GM23338 (cell line): ENCODE data around the gene THADA. TPM values are rescaled to one million over a fixed set of nuclear protein-coding genes. Genes with fewer than 3 reads are reported as not detected.

Source experiments
- ATAC-seq: fragments of 200-7000 bp; cut with Tn5 transposase; 3 replicates; pipeline ENCODE4 v1.9.1; 2020
- DNase-seq: peaks from one replicate; pipeline ENCODE4 v3.0.0-alpha.2; 2015; ENCODE audit warnings: low spot score
- H2AFZ ChIP-seq: fragments of 200-600 bp; sonication (generic); 2 replicates; pipeline ENCODE4 v1.8.0; 2016; ENCODE audit warnings: antibody characterized with exemption, mild to moderate bottlenecking, moderate library complexity
- H3F3A ChIP-seq: fragments of 200-600 bp; sonication (generic); replicated peaks from 2 replicates; pipeline ENCODE4 v1.8.0; 2017; ENCODE audit warnings: antibody characterized with exemption, mixed run types, low read depth
- H3K27ac ChIP-seq: fragments of 200-600 bp; sonication (generic); 2 replicates; pipeline ENCODE4 v1.6.1; 2016; ENCODE audit warnings: low read depth
- H3K27me3 ChIP-seq: fragments of 200-600 bp; sonication (generic); 2 replicates; pipeline ENCODE4 v1.8.0; 2016; ENCODE audit warnings: mild to moderate bottlenecking, mixed run types, moderate library complexity; ENCODE audit not compliant: insufficient read depth
- H3K36me3 ChIP-seq: fragments of 200-600 bp; sonication (generic); 2 replicates; pipeline ENCODE4 v1.8.0; 2016; ENCODE audit warnings: mild to moderate bottlenecking; ENCODE audit not compliant: insufficient read depth
- H3K4me1 ChIP-seq: fragments of 200-600 bp; sonication (generic); 2 replicates; pipeline ENCODE4 v1.8.0; 2016; ENCODE audit warnings: mild to moderate bottlenecking, moderate library complexity; ENCODE audit not compliant: insufficient read depth
- H3K4me2 ChIP-seq: fragments of 200-600 bp; sonication (generic); 2 replicates; pipeline ENCODE4 v1.7.1; 2017; ENCODE audit warnings: mixed run types
- H3K4me3 ChIP-seq: fragments of 200-600 bp; sonication (generic); 2 replicates; pipeline ENCODE4 v1.6.1; 2016; ENCODE audit warnings: mixed run types
- H3K79me2 ChIP-seq: fragments of 200-600 bp; sonication (generic); replicated peaks from 2 replicates; pipeline ENCODE4 v1.8.0; 2017; ENCODE audit warnings: mild to moderate bottlenecking; ENCODE audit not compliant: insufficient read depth
- H3K9me2 ChIP-seq: fragments of 200-600 bp; sonication (generic); 2 replicates; pipeline ENCODE4 v1.8.0; 2017; ENCODE audit not compliant: insufficient read depth
- H4K20me1 ChIP-seq: fragments of 200-600 bp; sonication (generic); replicated peaks from 2 replicates; pipeline ENCODE4 v1.8.0; 2017; ENCODE audit warnings: mild to moderate bottlenecking; ENCODE audit not compliant: insufficient read depth
- H3K27ac Mint-ChIP-seq: 2 replicates; pipeline ENCODE4 v1.8.0; 2020; ENCODE audit warnings: inconsistent platforms, mild to moderate bottlenecking, moderate library complexity, mixed read lengths
- H3K27me3 Mint-ChIP-seq: 3 replicates; pipeline ENCODE4 v1.8.0; 2022; ENCODE audit warnings: low read depth, mild to moderate bottlenecking, moderate library complexity, mixed read lengths, inconsistent platforms; ENCODE audit not compliant: insufficient read depth, poor library complexity
- H3K36me3 Mint-ChIP-seq: 3 replicates; pipeline ENCODE4 v1.8.0; 2021; ENCODE audit warnings: low read depth, mild to moderate bottlenecking, inconsistent platforms, moderate library complexity, mixed read lengths
- H3K4me1 Mint-ChIP-seq: 3 replicates; pipeline ENCODE4 v1.8.0; 2020; ENCODE audit warnings: mild to moderate bottlenecking, inconsistent platforms, mixed read lengths
- H3K4me3 Mint-ChIP-seq: 3 replicates; pipeline ENCODE4 v1.8.0; 2021; ENCODE audit warnings: moderate library complexity, mild to moderate bottlenecking, inconsistent platforms, mixed read lengths
- H3K9me3 Mint-ChIP-seq: 3 replicates; pipeline ENCODE4 v1.8.0; 2020; ENCODE audit warnings: moderate library complexity, mild to moderate bottlenecking, inconsistent platforms, mixed read lengths
- CREB1 ChIP-seq: fragments of 250-450 bp; sonication (Bioruptor Pico); IDR thresholded peaks from 2 replicates; pipeline ENCODE4 v1.5.0; 2020; ENCODE audit warnings: low read depth, mild to moderate bottlenecking, moderate library complexity
- ETS1 ChIP-seq: IDR thresholded peaks from 2 replicates; pipeline ENCODE4 v1.6.1; 2016; ENCODE audit warnings: antibody characterized with exemption
- EZH2 ChIP-seq: fragments of 200-600 bp; sonication (generic); IDR thresholded peaks from one replicate; pipeline ENCODE4 v1.8.0; 2017; ENCODE audit warnings: antibody characterized with exemption, mild to moderate bottlenecking, low read depth; ENCODE audit not compliant: unreplicated experiment
- EZH2phosphoT487 ChIP-seq: fragments of 200-600 bp; sonication (generic); IDR thresholded peaks from one replicate; pipeline ENCODE4 v1.8.1; 2018; ENCODE audit warnings: antibody characterized with exemption; ENCODE audit not compliant: unreplicated experiment
- JUNB ChIP-seq: IDR thresholded peaks from one replicate; pipeline ENCODE4 v1.6.1; 2016; ENCODE audit warnings: antibody characterized with exemption; ENCODE audit not compliant: unreplicated experiment
- NANOG ChIP-seq: IDR thresholded peaks from 2 replicates; pipeline ENCODE4 v1.6.1; 2016; ENCODE audit warnings: antibody characterized with exemption, borderline replicate concordance
- POLR2AphosphoS5 ChIP-seq: IDR thresholded peaks from 2 replicates; pipeline ENCODE4 v1.6.1; 2016; ENCODE audit warnings: antibody characterized with exemption, low read depth
- ZNF114 ChIP-seq: fragments of 250-450 bp; sonication (Bioruptor Pico); IDR thresholded peaks from 2 replicates; pipeline ENCODE4 v1.5.0; 2020; ENCODE audit warnings: mild to moderate bottlenecking, moderate library complexity
- ZNF331 ChIP-seq: fragments of 250-450 bp; sonication (Bioruptor Pico); IDR thresholded peaks from 2 replicates; pipeline ENCODE4 v1.5.0; 2020; ENCODE audit warnings: low read depth, mild to moderate bottlenecking, moderate library complexity
- ZNF462 ChIP-seq: fragments of 250-450 bp; sonication (Bioruptor Pico); IDR thresholded peaks from 2 replicates; pipeline ENCODE4 v1.5.0; 2020; ENCODE audit warnings: mild to moderate bottlenecking, moderate library complexity
- polyA plus RNA-seq: library from polyadenylated mRNA; unstranded; fragments of >200 nt; fragmentation: Nextera tagmentation; extraction: Ambion mirVana; gene quantifications from 2 replicates; pipeline ENCODE4 v1.2.1, GENCODE V29; 2016
- total RNA-seq: library from RNA; depleted of rRNA; stranded (reverse); fragments of >200 nt; shearing (Covaris generic); gene quantifications from 2 replicates; pipeline ENCODE4 v1.2.3, GENCODE V29; 2014
- TF ChIP-seq, protein P1 (sequence below): IDR thresholded peaks from one replicate; pipeline ENCODE4 v1.6.1; 2018; ENCODE audit warnings: antibody characterized with exemption; ENCODE audit not compliant: unreplicated experiment

THADA gene
- total and polyA plus RNA-seq, 2 experiments from 2014 or later = 17.0 to 30.7 TPM

GRCh38 chr2:43569921-43570320, 25.9 kb downstream of the THADA start (continued):
- no peak for TF ChIP-seq ZNF462 (CRISPR knock-in tag)
- TF ChIP-seq JUNB = no peak
- no peak for TF ChIP-seq POLR2AphosphoS5
- no peak for TF ChIP-seq ZNF114
- no peak for TF ChIP-seq ETS1
- TF ChIP-seq EZH2phosphoT487 = no peak
- TF ChIP-seq EZH2 = no peak

DNA sequence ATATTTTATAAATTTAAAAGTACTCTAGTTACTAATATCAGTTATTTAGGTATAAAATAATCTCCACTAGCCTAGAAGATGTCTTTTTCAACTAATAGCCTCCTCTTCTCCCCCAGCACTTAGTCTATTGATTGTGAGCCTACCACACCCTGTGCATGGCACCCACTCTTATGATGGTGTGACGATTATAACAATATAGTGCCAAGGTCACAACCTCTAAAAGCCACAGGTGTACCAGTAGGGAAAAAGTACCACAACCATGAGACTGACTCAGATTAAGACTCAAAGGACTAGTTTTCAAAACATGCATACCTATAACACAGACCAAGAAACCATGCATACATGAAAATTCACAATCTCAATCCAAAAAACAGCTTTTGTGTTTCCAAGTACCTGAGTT, 27.6 kb downstream of the THADA start:
- peaks cover 4% of the 10 kb centered on the region; the same call in 1 of the 2 replicates for H3K36me3 ChIP-seq
- no peak overlapping the region for H2AFZ ChIP-seq
- Mint-ChIP-seq H3K4me1 (peaks cover 9% of the 10 kb centered on the region; the same call in 2 of the 3 replicates), H3K36me3 (peaks cover 25% of the 10 kb centered on the region; the same call in 2 of the 3 replicates), H3K27ac (no peak overlapping the region), H3K27me3 (no peaks in the 10 kb centered on the region), H3K9me3 (no peaks in the 10 kb centered on the region), H3K4me3 (no peak overlapping the region)
- no peaks in the 10 kb centered on the region for H3K9me2 ChIP-seq
- H3K27me3 ChIP-seq = no peaks in the 10 kb centered on the region
- H3F3A ChIP-seq = no peaks in the 10 kb centered on the region
- no peak for ATAC-seq
- no peaks in the 10 kb centered on the region for H4K20me1 ChIP-seq
- no peaks in the 10 kb centered on the region for H3K79me2 ChIP-seq
- no peak overlapping the region for H3K27ac ChIP-seq
- H3K4me3 ChIP-seq = no peak overlapping the region
- 0 out of 2 replicates have a peak, but pooled peaks cover 7% of the 10 kb centered on the region for H3K4me1 ChIP-seq
- no peak for DNase-seq
- no peak overlapping the region for H3K4me2 ChIP-seq
- no peak for TF ChIP-seq ZNF331 (CRISPR knock-in tag)
- TF ChIP-seq NANOG = no peak
- no peak for TF ChIP-seq ZNF114
- TF ChIP-seq ETS1 = no peak
- no peak for TF ChIP-seq CREB1
- TF ChIP-seq, protein P1, sequence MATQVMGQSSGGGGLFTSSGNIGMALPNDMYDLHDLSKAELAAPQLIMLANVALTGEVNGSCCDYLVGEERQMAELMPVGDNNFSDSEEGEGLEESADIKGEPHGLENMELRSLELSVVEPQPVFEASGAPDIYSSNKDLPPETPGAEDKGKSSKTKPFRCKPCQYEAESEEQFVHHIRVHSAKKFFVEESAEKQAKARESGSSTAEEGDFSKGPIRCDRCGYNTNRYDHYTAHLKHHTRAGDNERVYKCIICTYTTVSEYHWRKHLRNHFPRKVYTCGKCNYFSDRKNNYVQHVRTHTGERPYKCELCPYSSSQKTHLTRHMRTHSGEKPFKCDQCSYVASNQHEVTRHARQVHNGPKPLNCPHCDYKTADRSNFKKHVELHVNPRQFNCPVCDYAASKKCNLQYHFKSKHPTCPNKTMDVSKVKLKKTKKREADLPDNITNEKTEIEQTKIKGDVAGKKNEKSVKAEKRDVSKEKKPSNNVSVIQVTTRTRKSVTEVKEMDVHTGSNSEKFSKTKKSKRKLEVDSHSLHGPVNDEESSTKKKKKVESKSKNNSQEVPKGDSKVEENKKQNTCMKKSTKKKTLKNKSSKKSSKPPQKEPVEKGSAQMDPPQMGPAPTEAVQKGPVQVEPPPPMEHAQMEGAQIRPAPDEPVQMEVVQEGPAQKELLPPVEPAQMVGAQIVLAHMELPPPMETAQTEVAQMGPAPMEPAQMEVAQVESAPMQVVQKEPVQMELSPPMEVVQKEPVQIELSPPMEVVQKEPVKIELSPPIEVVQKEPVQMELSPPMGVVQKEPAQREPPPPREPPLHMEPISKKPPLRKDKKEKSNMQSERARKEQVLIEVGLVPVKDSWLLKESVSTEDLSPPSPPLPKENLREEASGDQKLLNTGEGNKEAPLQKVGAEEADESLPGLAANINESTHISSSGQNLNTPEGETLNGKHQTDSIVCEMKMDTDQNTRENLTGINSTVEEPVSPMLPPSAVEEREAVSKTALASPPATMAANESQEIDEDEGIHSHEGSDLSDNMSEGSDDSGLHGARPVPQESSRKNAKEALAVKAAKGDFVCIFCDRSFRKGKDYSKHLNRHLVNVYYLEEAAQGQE = no peak
- TF ChIP-seq JUNB = no peak
- TF ChIP-seq EZH2 = no peak
- TF ChIP-seq POLR2AphosphoS5 = no peak
